ENCODE data around the gene SYNGR3.

Gene SYNGR3

GRCh38 chr16:1942810-1943726, 46.7 kb upstream of the SYNGR3 start, which contains the start of gene MSRB1:
TSS of gene MSRB1 (minus strand) at chr16:1943199. CDS start at chr16:1943156, 43 bp downstream.
- H3K27me3 ChIP-seq (replicated peaks): no peaks in the 10 kb centered on the region
- in situ Hi-C loops (cut with HindIII; ENCODE audit: low pct_ligation_motif_present, low sequenced_read_pairs): no loop called here
- TF ChIP-seq, protein P1, sequence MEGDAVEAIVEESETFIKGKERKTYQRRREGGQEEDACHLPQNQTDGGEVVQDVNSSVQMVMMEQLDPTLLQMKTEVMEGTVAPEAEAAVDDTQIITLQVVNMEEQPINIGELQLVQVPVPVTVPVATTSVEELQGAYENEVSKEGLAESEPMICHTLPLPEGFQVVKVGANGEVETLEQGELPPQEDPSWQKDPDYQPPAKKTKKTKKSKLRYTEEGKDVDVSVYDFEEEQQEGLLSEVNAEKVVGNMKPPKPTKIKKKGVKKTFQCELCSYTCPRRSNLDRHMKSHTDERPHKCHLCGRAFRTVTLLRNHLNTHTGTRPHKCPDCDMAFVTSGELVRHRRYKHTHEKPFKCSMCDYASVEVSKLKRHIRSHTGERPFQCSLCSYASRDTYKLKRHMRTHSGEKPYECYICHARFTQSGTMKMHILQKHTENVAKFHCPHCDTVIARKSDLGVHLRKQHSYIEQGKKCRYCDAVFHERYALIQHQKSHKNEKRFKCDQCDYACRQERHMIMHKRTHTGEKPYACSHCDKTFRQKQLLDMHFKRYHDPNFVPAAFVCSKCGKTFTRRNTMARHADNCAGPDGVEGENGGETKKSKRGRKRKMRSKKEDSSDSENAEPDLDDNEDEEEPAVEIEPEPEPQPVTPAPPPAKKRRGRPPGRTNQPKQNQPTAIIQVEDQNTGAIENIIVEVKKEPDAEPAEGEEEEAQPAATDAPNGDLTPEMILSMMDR (IDR thresholded peaks at IDR 0.05; ENCODE audit: low read depth, low read length, missing control alignments): no peak
- peaks cover 9% of the 10 kb centered on the region for H3K36me3 ChIP-seq (replicated peaks)
- peak; percentile 98 for DNase-seq
- no peak within 1 kb of the TSS for H3K27ac ChIP-seq
- peak within 1 kb of the TSS; percentile 86 for H3K4me3 ChIP-seq (ENCODE audit: low read depth, low read length)

DNA sequence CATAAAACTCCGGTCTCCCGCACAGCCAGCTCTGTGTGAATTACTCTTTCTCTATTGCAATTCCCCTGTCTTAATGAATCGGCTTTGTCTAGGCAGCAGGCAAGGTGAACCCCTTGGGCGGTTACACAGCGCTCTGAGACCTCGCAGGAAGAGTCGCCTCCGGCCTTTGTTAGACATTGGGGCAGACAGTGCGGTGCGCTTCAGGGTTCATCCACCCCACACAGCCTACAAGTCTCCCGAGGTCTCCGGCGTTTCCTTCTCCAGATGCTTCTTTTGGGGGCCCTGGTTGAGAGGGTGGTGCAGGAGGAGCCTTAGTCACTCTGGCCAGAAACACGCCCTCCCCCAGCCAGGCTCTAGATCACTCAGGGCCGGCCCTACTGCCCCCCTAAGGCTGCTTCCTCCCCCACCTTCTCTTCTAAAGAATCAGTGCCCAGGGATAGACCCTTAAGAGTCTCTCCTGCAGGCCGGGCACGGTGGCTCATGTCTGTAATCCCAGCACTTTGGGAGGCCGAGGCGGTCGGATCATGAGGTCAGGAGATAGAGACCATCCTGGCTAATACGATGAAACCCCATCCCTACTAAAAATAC, 45.1 kb upstream of the SYNGR3 start:
- no peak overlapping the region for H3K4me3 ChIP-seq (ENCODE audit: low read depth, low read length)
- H3K27ac ChIP-seq: no peak overlapping the region
- in situ Hi-C loops (cut with HindIII; ENCODE audit: low pct_ligation_motif_present, low sequenced_read_pairs): no loop called here
- H3K27me3 ChIP-seq (replicated peaks): no peaks in the 10 kb centered on the region
- no peaks in the 10 kb centered on the region for H3K36me3 ChIP-seq (replicated peaks)
- DNase-seq: no peak
- TF ChIP-seq, protein P1 (IDR thresholded peaks at IDR 0.05; ENCODE audit: low read depth, low read length, missing control alignments): no peak

GRCh38 chr16:1945559-1946391, 44.0 kb upstream of the SYNGR3 start:
- H3K4me3 ChIP-seq (ENCODE audit: low read depth, low read length): no peak overlapping the region
- no peak overlapping the region for H3K27ac ChIP-seq
- DNase-seq: no peak
- no peaks in the 10 kb centered on the region for H3K36me3 ChIP-seq (replicated peaks)
- H3K27me3 ChIP-seq (replicated peaks): no peaks in the 10 kb centered on the region
- TF ChIP-seq, protein P1 (IDR thresholded peaks at IDR 0.05; ENCODE audit: low read depth, low read length, missing control alignments): no peak
- in situ Hi-C loops (cut with HindIII; ENCODE audit: low pct_ligation_motif_present, low sequenced_read_pairs): no loop called here

- no peak overlapping the region for H3K4me3 ChIP-seq (ENCODE audit: low read depth, low read length)
- no peaks in the 10 kb centered on the region for H3K36me3 ChIP-seq (replicated peaks)
- no peaks in the 10 kb centered on the region for H3K27me3 ChIP-seq (replicated peaks)
- in situ Hi-C loops (cut with HindIII; ENCODE audit: low pct_ligation_motif_present, low sequenced_read_pairs): no loop called here
- TF ChIP-seq, protein P1 (IDR thresholded peaks at IDR 0.05; ENCODE audit: low read depth, low read length, missing control alignments): peak; percentile 7
- DNase-seq: no peak
- no peak overlapping the region for H3K27ac ChIP-seq
Measured at GRCh38 chr16:1946495-1947368, 43.0 kb upstream of the SYNGR3 start.

- Histone ChIP-seq H3K36me3 (replicated peaks) (no peaks in the 10 kb centered on the region), H3K4me3 (ENCODE audit: low read depth, low read length) (no peak overlapping the region), H3K27me3 (replicated peaks) (no peaks in the 10 kb centered on the region), H3K27ac (no peak overlapping the region)
- DNase-seq: no peak
- in situ Hi-C loops (cut with HindIII; ENCODE audit: low pct_ligation_motif_present, low sequenced_read_pairs): no loop called here
- TF ChIP-seq, protein P1 (IDR thresholded peaks at IDR 0.05; ENCODE audit: low read depth, low read length, missing control alignments): no peak
Measured at GRCh38 chr16:1947369-1947670, 42.5 kb upstream of the SYNGR3 start.
